ENCODE measurements around the gene LRRC57.

LRRC57 gene

GRCh38 chr15:42491539-42492225, 56.9 kb downstream of the LRRC57 start:
- DNase-seq (ENCODE audit: low spot score), result no peak

GRCh38 chr15:42490671-42491538, 57.7 kb downstream of the LRRC57 start, which contains the start of gene ZNF106:
Gene ZNF106, minus strand, starts transcription at chr15:42491141. Its CDS starts 18,852 bp downstream, at chr15:42472289.
- DNase-seq (ENCODE audit: low spot score), result peak; percentile 92

DNA sequence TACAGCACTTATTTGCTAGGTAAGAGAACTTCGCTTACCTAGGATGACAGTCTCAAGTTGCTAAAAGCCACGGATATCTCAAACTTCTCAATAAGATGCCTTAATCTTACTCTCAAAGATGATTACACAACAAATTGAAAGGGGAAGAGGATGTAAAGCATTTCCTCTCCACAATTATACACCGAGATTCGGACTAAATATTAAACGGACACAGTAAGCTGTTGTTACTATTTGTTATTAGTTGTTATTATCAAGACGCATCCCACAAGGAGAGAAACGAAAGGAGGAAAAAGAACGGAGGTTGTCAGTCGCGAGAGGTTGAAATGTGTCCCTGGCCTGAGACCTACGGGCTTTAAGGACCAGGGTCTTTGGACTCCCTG, 58.3 kb downstream of the LRRC57 start:
- no peak for DNase-seq (ENCODE audit: low spot score)
